ENCODE data around the gene SLFN13.
"Not testable (repeated sequence)": the region's sequence is repeated elsewhere in the genome, so short reads cannot be mapped to it uniquely, and the experiment has no call there.

SLFN13 gene

DNA sequence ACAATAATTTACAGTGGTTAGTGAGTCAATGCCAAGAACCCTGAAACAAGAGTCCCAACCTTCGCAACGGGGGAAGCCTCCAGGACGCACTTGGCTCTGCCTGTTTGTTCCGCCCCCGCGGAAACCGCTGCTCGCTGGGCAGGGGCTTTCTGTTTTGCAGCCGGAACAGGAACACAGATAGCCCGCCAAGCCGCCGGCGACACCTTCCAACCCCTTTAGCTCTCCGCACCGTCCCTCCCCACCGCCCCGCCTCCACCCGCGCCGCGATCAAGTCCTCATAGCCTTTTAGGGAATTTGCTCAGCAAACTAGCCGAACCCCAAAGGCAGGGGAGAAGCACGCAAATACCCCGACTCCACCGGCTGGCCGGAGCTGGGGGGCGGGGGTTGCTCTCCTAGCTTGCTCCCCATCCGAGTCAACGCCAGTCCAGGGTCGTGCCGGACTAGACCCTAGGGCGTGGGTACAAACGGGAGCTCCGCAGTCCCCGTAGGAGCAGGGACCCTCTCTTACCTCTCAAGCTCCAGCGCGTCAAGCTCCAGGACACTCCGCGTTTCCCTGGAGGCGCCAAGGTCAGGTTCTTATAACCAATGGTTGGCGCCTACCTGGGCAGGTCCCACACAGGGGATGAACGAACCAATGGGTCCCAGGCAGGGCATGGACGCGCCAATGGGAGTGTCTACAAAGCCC is at the start of gene SLFN13:
Gene SLFN13 (minus strand): TSS at position 553 of the 685 bp plus-strand sequence. CDS start 3,086 bp downstream, outside the sequence.
- peak; percentile 87 to 88 for DNase-seq

- DNase-seq: no peak
These were observed 48.1 kb upstream of the SLFN13 start for GRCh38 chr17:35496451-35497290.

DNA sequence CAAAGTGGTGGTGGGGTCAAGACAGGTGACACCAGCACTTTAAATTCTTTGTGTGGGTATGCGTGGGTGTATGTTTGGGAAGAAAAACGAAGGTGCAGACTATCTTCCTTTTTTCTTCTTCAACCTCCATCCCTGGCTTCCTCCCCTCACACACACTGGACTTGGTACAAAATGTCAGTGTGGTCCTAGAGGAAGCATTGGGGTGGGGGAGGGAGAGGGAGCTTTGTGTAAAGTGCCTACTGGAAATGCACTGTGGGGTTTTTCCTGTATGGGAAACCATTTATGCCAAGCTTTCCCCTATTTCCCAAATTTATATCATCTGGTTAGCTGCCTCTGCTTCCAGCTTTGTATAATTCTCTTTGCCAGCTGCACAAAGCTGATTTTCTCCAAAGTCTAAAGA is 44.5 kb upstream of the SLFN13 start:
- no peak for DNase-seq

DNA sequence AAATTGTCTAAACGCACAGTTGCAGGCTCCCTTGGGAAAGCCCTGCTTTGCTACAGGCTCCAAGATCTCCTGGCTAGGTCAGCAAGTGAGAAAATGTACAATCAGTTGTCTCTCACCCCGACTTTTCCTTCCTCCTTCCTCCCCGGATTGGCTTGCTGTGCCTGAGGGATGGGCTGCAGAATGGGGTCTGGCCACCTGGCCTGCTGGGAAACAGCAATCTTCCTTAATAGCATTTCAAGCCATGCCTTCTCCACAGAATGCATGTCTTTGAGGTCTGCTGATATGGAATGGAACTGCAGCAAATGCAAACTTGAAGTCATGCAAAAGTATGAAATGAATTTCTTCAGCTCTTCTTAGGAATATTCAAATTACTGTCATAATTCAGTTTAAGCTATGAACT is 42.9 kb upstream of the SLFN13 start:
- DNase-seq: no peak

GRCh38 chr17:35489944-35490343 is 41.4 kb upstream of the SLFN13 start:
- DNase-seq: no peak

DNA sequence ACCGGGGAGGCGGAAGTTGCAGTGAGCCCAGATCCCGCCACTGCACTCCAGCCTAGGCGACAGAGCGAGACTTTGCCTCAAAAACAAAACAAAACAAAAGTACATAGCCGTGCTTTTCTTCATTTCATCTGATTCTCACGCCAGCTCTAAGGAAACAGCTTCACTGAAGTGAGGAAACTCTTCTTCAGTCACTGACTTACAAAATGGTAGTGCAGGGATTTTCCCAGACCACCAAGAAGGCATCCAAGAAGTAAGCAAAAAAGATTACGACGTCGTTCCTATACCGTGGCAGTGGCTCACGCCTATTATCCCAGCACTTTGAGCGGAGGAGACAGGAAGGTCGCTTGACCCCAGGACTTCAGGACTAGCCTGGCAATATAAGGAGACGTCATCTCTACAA is 40.4 kb upstream of the SLFN13 start:
- no peak for DNase-seq

- DNase-seq: peak; percentile 79 to 80
These were observed 38.6 kb upstream of the SLFN13 start for GRCh38 chr17:35486920-35487732.

- DNase-seq: no peak
These were observed 30.7 kb upstream of the SLFN13 start for GRCh38 chr17:35479271-35479670.

GRCh38 chr17:35477248-35477647 is 28.7 kb upstream of the SLFN13 start:
- DNase-seq: no peak

DNA sequence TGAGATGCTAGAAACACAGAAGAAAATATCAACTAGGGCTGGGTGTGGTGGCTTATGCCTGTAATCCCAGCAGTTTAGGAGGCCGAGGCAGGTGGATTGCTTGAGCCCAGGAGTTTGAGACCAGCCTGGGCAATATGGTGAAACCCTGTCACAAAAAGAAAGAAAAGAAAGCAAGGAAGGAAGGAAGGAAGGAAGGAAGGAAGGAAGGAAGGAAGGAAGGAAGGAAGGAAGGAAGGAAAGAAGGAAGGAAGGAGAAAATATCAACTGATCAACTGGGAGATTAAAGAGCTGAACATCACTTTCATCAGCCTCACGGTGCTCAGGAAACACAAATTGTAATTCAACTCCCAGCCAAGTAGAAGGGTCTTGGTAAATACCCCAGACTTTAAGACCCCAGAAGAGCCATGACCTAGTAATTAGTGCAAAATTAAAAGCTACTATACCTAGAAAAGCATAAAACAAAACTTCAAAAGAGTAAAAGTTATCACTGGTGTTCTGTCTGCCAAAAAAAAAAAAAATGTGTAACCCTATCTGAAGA is 27.8 kb upstream of the SLFN13 start:
- DNase-seq: no peak

DNA sequence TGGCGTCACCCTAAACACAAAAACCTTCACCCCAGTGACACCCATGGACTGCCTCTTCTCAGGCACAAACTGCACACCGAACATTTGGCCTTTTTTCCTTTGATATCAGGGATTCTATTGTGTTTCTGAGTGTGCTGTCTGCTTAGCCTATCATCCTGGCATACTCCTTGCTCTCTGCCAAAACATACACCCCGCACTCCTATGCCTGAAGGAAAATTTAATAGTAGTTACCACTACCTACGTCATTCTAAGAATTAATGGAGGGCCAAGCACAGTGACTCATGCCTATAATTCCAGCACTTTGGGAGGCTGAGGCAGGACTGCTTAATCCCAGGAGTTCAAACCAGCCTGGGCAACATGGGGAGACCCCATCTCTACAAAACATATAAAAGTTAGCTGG is 19.9 kb upstream of the SLFN13 start:
- DNase-seq: no peak

DNA sequence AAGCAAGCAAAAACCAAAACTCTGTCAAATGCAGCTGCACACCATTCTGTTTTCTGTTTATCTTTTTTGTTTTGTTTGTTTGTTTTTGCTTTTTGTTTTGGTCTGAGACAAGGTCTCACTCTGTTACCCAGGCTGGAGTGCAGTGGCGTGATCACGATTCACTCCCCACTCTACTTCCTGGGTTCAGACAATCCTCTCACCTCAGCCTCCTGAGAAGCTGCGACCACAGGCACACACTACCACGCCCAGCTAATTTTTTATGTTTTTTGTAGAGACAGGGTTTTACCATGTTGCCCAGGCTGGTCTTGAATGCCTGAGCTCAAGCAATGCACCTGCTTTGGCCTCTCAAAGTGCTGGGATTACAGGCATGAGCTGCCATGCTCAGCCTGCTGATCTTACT is 19.3 kb upstream of the SLFN13 start:
- no peak for DNase-seq

GRCh38 chr17:35460354-35460851 is 11.8 kb upstream of the SLFN13 start:
- peak; percentile 22 to 24 for DNase-seq

GRCh38 chr17:35454035-35454434 is 5.5 kb upstream of the SLFN13 start:
- not testable (repeated sequence) for DNase-seq

GRCh38 chr17:35453171-35453570 is 4.6 kb upstream of the SLFN13 start:
- DNase-seq: no peak

GRCh38 chr17:35449371-35449931 is 885 bp upstream of the SLFN13 start:
- DNase-seq: no peak

- no peak for DNase-seq
These were observed 297 bp upstream of the SLFN13 start for GRCh38 chr17:35448899-35449227.

GRCh38 chr17:35447499-35447898 is 1.1 kb downstream of the SLFN13 start:
- no peak for DNase-seq

GRCh38 chr17:35438433-35438832 is 10.1 kb downstream of the SLFN13 start:
- DNase-seq: no peak

DNA sequence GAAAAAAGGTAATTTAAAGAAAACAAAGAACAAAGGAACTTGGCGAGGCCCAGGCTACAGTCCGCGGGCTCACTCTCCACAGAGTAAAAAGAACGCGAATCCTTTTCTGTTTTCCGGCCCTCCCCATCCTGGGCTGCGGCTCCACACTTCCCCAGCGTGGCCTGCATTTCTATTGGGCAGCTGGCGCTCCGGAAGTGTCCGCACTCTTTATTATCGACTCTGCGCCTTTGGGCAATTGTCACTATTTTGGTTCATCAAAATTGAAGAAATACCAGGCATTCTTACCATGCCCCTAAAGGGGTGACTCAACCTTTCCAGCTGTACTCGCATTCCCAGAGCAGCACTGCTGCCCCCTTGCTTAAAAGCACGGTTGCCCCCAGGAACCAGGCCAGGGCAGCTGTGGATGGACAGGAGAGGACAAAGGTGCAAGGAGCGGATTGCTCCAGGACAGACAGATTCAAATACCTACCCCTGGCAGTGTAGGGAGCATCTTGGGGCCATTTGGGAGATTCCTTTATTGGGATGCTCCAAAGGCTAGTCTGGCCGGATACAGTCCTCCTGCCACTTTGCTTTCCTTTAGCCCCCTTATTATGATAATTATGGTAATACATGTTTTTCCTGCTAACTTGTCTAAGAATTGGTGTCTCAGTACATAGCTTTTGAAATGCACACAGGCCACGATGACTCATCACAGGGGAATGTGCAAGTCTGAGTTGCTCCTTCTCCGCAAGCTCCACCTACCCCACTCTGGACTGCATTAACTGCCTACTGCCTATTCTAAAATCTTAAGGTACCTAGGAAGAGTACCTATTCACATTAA is 15.3 kb downstream of the SLFN13 start:
- DNase-seq: peak; percentile 56 to 58

DNA sequence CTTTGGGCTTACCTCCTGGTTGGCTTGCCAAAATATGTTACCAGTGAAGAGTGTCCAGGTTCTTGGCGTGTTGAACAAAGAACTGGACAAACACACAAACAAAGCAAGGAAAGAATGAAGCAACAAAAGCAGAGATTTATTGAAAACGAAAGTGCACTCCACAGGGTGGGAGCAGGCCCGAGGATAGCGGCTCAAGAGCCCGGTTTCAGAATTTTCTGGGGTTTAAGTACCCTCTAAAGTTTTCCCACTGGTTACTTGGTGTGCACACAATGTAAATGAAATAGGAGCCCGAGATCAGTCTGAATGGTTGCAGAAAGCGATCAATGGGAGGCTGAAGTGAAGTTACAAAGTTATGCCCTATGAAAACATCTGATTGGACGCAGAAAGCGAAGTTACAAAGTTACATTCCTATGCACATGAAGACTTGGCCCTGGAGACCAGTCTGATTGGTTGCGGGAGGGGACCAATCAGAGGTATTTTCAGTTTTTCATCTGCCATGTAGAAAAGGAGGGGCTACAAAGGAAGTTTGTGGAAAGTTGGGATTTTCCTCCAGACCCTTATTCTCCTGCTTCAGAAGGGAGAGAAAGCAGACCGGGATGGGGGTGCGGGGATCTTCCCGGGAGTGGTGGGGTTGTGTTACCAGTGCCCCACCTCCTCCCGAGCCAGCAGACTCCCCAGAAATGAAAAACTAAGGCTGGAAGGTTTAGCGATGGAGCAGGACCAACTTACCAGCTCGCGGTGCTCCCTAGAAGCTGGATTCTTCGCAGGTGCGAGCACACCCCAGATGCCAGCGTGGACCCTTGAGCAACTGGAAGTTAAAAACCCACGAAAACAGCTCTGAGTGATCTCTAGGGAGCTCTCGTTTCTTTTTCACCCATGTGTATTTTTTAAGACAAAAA is 16.1 kb downstream of the SLFN13 start, which contains the start of gene SLFN12:
Gene SLFN12 (minus strand): TSS at position 325 of the 899 bp plus-strand sequence. CDS start 9,472 bp downstream, outside the sequence.
- DNase-seq: peak in 1 of 2 donors; percentile 28
